ENCODE results near the gene OR2L13. TPM values are rescaled to one million over a fixed set of nuclear protein-coding genes. Genes with fewer than 3 reads are reported as not detected.

OR2L13 gene
- total RNA-seq (2012; rRNA removed): not detected in 2 replicates
- not detected in 2 replicates for polyA plus RNA-seq (2012; rRNA removed)
- not detected in 2 replicates for polyA plus RNA-seq (2012; cell fraction: cytosol; rRNA removed)
- not detected in 2 replicates for polyA plus RNA-seq (2012; cell fraction: nucleus; rRNA removed; ENCODE audit: low replicate concordance)
- not detected for Bru-seq, nascent RNA
- BruChase-seq, experiment 1, labeled RNA remaining after a 6-hour chase: not detected
- BruChase-seq, experiment 2, labeled RNA remaining after a 2-hour chase: not detected
- long read RNA-seq: 0 reads

DNA sequence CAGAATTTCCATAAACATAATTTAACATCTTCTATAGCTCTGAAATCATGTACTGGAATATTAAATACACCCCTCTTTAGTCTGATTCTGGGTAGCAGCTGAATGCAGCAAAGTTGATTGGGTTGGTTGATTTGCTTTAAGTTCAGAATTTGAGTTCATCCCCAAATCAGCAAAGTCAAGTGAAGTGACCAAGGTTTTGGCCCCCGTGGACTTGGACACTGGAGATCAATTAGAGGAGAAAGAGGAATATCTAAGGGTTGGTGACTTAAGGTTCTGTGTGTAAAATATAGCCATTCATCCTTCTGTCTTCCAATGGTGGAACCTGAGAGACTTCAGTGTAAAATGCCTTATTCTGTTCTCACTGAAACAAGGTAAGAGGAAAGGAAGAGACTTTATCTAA lies at the start of gene OR2L13:
OR2L13 (plus strand) TSS at position 301 of the 400 bp plus-strand sequence. CDS start 4,192 bp downstream, outside the sequence.
- no peak within 1 kb of the TSS for H3K23ac ChIP-seq (ENCODE audit: low read depth, low read length)
- H3K4me1 ChIP-seq (ENCODE audit: control insufficient read depth, insufficient read depth, low read length): no peaks in the 10 kb centered on the region
- H2BK5ac ChIP-seq (ENCODE audit: low read depth, low read length, poor library complexity, severe bottlenecking): no peak within 1 kb of the TSS
- dilution Hi-C loops (cut with HindIII; ENCODE audit: low sequenced_read_pairs, unreplicated experiment): no loop called here
- DNase-seq (no peak), ATAC-seq (ENCODE audit: low read depth) (no peak)
- BruUV-seq (replicated peaks): no TSS peak
- no peak within 1 kb of the TSS for H4K91ac ChIP-seq (ENCODE audit: insufficient read depth, low read depth, low read length)
- H4K5ac ChIP-seq (ENCODE audit: low read depth, low read length): no peak within 1 kb of the TSS
- H3K9me3 ChIP-seq (ENCODE audit: control insufficient read depth, insufficient read depth, low read length): peaks cover 12% of the 10 kb centered on the region
- no peaks in the 10 kb centered on the region for H3K36me3 ChIP-seq (ENCODE audit: control insufficient read depth, insufficient read depth, low read length)
- no peak within 1 kb of the TSS for H2BK20ac ChIP-seq (ENCODE audit: low read depth, low read length)
- H3K14ac ChIP-seq (replicated peaks; ENCODE audit: low read depth, low read length): no peak within 1 kb of the TSS
- H3K79me1 ChIP-seq (ENCODE audit: low read depth in 1 of 2, low read length in 2 of 2): no peaks in the 10 kb centered on the region
- no peaks in the 10 kb centered on the region for H3K9me1 ChIP-seq (ENCODE audit: insufficient read depth, low read length)
- no peak within 1 kb of the TSS for H2BK15ac ChIP-seq (ENCODE audit: low read depth, low read length)
- H2AK9ac ChIP-seq (replicated peaks; ENCODE audit: low read depth, low read length, poor library complexity): no peak within 1 kb of the TSS
- no peak within 1 kb of the TSS for H3K4ac ChIP-seq (ENCODE audit: low read depth, low read length)
- CTCF ChIA-PET: no interaction called here
- H4K20me1 ChIP-seq (ENCODE audit: insufficient read depth, low read length): no peaks in the 10 kb centered on the region
- no peak within 1 kb of the TSS for H2BK120ac ChIP-seq (ENCODE audit: low read depth, low read length)
- no peaks in the 10 kb centered on the region for H3K27me3 ChIP-seq (ENCODE audit: control insufficient read depth, insufficient read depth, low read length)
- POLR2A ChIA-PET (ENCODE audit: unreplicated experiment): no interaction called here
- WGBS, 2 experiments (ENCODE audit: extremely low coverage in 2 of 2, insufficient read length in 1 of 2): no CpG with 5 or more reads among the region's 1 CpG
- H3K4me2 ChIP-seq (ENCODE audit: low read depth, low read length): no peak within 1 kb of the TSS
- H3K9ac ChIP-seq (ENCODE audit: low read depth, low read length): no peak within 1 kb of the TSS
- intact Hi-C loops (cut with micrococcal nuclease): no loop called here
- no peak within 1 kb of the TSS for H3K18ac ChIP-seq (ENCODE audit: low read depth, low read length)
- H4K8ac ChIP-seq (ENCODE audit: low read depth in 2 of 2, low read length in 2 of 2): no peak within 1 kb of the TSS
- no peak within 1 kb of the TSS for H2AK5ac ChIP-seq (ENCODE audit: low read depth, low read length)
- TF ChIP-seq SMC3 (IDR thresholded peaks at IDR 0.05; ENCODE audit: low read depth, low read length) (no peak), RAD21 (IDR thresholded peaks at IDR 0.05; ENCODE audit: low read length) (no peak), MXI1 (IDR thresholded peaks at IDR 0.05; ENCODE audit: borderline replicate concordance, low read depth, low read length) (no peak), RFX5 (IDR thresholded peaks at IDR 0.05; ENCODE audit: low read depth, low read length) (no peak), FOS (IDR thresholded peaks at IDR 0.05; ENCODE audit: low read depth, low read length) (no peak), CEBPB (IDR thresholded peaks at IDR 0.05; ENCODE audit: low read depth, low read length) (no peak), RCOR1 (IDR thresholded peaks at IDR 0.05; ENCODE audit: insufficient replicate concordance, low read length) (no peak)
- no peak within 1 kb of the TSS for H3K27ac ChIP-seq (ENCODE audit: insufficient read depth, low read length)
- no peak within 1 kb of the TSS for H3K56ac ChIP-seq (ENCODE audit: extremely low read depth, insufficient read depth, low read length)
- H3K4me3 ChIP-seq (ENCODE audit: insufficient read depth, low read depth, low read length): no peak within 1 kb of the TSS
- H2AFZ ChIP-seq (replicated peaks; ENCODE audit: low read length, poor library complexity): no peak within 1 kb of the TSS
- in situ Hi-C loops (cut with MboI; ENCODE audit: low sequenced_read_pairs): no loop called here

Data from IMR-90 (cell line).